GM10248 (cell line): ENCODE measurements around the gene TSC22D3.

Source experiments
- CTCF ChIA-PET: fragments of 300-600 bp; sonication (Branson Sonifier 250); formaldehyde crosslinking; extraction: SDS; loops from one replicate; lab custom pipeline; 2021; ENCODE audit warnings: antibody characterized with exemption; lab: Yijun Ruan, JAX
- POLR2A ChIA-PET: fragments of 350-650 bp; sonication (Branson Sonifier 250); formaldehyde crosslinking; extraction: SDS; loops from one replicate; lab custom pipeline; 2020; ENCODE audit warnings: antibody characterized with exemption; lab: Yijun Ruan, JAX
- DNase-seq: peaks from one replicate; pipeline ENCODE4 v3.0.0; 2012; ENCODE audit errors: extremely low spot score
- CTCF ChIP-seq: IDR thresholded peaks from 2 replicates; pipeline ENCODE4 v1.5.1; 2012; ENCODE audit warnings: mild to moderate bottlenecking, low read depth; ENCODE audit errors: extremely low read depth, missing control alignments, control extremely low read depth

Gene TSC22D3

GRCh38 chrX:107728371-107729099, 47.1 kb downstream of the TSC22D3 start:
- CTCF ChIA-PET = interaction anchor here (1.2 to 2.5 kb wide), 5 partner anchors 10 to 55 kb away, joined by 3 to 28 read pairs (median 6); partner anchors contain the start of gene NCBP2L
- no peak for DNase-seq
- POLR2A ChIA-PET = interaction anchor here (2.7 kb wide), 1 partner anchor 12 kb away, joined by 14 read pairs; no protein-coding TSS in a partner anchor
- no peak for TF ChIP-seq CTCF

- ChIA-PET POLR2A (interaction anchor here (1.0 kb wide), 1 partner anchor 10 kb away, joined by 4 read pairs; no protein-coding TSS in a partner anchor), CTCF (interaction anchor here (1.2 to 2.0 kb wide), 3 partner anchors 10 to 67 kb away, joined by 5 to 9 read pairs (median 6); no protein-coding TSS in a partner anchor)
Measured at GRCh38 chrX:107726816-107727534, 48.6 kb downstream of the TSC22D3 start.

GRCh38 chrX:107725761-107726555, 49.6 kb downstream of the TSC22D3 start:
- ChIA-PET POLR2A (interaction anchor here (1.0 kb wide), 1 partner anchor 9 kb away, joined by 4 read pairs; no protein-coding TSS in a partner anchor), CTCF (interaction anchor here (1.2 to 2.0 kb wide), 4 partner anchors 9 to 66 kb away, joined by 3 to 9 read pairs (median 6); partner anchors contain the start of gene NCBP2L)
- TF ChIP-seq CTCF = no peak
- no peak for DNase-seq

More at GRCh38 chrX:107726816-107727534, 48.6 kb downstream of the TSC22D3 start:
- DNase-seq = no peak
- TF ChIP-seq CTCF = no peak

- ChIA-PET POLR2A (no interaction called here), CTCF (interaction anchor here (0.8 to 1.5 kb wide), 4 partner anchors 14 to 52 kb away, joined by 3 read pairs; partner anchors contain the start of gene NCBP2L)
- no peak for TF ChIP-seq CTCF
- DNase-seq = no peak
Measured at GRCh38 chrX:107724653-107725052, 50.9 kb downstream of the TSC22D3 start.

GRCh38 chrX:107723511-107723910, 52.1 kb downstream of the TSC22D3 start:
- DNase-seq = no peak
- ChIA-PET POLR2A (no interaction called here), CTCF (interaction anchor here (1.3 to 13.3 kb wide), 2 partner anchors 38 to 63 kb away, joined by 3 to 126 read pairs; no protein-coding TSS in a partner anchor)
- no peak for TF ChIP-seq CTCF
